HG03521 (cell line): Measurements from ENCODE around the gene TP53AIP1.
"Not testable (repeated sequence)": the region's sequence is repeated elsewhere in the genome, so short reads cannot be mapped to it uniquely, and the experiment has no call there.

Source experiments
- ATAC-seq: cut with Tn5 transposase; IDR thresholded peaks from one replicate; pipeline ENCODE4 v1.9.1; 2021; ENCODE audit warnings: mild to moderate bottlenecking, moderate library complexity; ENCODE audit not compliant: unreplicated experiment

Gene TP53AIP1

DNA sequence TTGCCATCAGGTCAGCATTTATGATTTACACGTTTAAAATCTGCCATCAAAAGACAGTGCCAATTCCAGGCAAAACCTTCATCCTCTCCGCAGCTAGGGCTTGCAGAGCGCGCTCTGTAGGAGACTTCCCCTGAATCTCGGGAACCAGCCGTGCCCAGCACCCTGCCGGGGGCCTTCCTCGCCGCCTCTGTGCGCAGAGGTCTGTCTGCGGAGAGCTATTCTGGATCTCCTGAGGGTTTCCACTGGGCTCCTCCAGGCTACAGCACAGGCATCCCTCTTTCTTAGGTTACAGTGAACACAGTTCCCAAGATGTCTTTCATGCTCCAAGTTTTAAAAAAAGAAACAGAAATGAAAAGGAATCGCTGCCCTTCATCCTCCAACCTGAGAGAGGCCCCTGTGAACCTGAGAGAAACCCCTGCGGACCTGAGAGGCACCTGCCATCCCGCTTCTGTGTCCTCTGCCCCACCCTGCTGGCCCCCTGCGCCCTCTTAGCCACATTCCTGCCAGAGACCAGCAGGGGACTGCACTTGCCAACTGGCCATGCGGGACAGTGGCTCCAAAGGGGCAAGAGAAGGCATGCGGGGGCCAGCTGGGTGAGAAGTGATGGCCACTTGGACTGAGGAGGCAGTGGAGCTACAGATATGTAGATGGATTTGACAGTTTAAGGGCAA, 16.1 kb downstream of the TP53AIP1 start:
- no peak for ATAC-seq

DNA sequence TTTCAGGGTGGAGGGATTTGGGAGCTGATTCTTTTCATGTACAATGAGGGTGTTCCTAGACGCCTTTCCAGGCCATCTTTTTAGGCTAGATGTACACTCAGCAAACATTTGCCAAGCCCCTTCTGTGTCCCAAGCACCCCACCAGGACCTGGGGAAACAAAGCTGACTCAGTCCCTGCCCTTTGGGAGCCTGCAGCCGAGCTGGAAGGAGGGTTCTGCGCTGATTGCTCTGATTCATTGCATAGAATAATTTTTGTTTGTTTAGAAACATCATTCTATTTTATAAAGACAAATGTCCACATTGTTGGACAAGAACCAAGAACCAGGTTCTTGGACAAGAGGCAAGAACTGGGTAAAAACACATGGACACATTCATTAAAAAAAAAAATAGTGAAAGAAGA, 16.7 kb downstream of the TP53AIP1 start:
- no peak for ATAC-seq

DNA sequence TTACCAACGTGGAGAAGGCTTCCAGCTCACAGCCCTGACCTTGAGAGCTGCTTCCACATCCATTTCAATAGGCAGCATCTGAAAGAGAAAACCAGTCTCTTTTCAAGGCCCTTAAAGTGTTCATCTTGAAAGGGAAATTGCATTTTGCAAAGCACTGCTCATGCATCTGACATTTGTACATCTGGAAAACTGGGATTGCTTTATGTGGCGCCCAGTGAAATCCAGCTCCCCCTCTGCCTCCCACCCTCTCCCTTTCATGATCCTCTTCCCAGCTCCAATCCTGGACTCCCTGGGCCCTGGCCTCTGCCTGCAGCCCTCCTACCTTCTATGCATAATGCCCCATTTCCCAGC, 17.4 kb downstream of the TP53AIP1 start:
- no peak for ATAC-seq

DNA sequence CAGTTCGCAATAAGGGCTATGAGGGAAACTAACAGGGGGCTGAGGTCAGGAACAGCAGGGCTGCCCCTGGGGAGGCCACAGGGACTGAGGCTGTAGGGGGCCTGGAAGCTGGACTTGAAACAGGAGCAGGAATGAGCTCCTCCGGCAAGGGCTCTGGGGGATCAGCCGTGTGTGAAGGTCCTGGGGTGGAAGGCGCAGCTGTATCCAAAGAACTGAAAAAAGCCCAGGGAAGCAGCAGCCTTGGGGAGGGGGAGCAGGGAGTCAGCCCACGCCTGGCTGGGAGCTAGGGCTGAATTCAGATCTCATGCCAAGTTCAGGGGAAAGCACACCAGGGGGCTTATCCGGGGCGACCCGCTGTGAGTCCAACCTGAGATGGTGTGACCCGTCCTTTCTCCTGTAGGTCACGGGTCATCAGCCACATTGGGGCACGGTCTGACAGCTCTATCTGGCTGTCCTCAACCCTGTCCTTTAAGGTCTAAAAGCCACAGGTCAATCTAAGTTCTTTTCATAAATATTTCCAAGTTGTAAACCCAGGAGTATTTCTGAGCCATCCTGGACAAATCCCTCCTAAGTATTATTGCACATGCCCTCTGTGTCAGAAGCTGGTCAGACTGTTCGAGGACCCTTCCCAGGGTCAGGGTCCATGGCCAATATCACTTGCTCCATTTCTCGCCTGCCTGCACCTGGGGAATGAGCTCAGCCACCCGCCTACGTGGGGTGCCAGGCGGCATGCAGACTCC, 18.0 kb downstream of the TP53AIP1 start:
- no peak for ATAC-seq

DNA sequence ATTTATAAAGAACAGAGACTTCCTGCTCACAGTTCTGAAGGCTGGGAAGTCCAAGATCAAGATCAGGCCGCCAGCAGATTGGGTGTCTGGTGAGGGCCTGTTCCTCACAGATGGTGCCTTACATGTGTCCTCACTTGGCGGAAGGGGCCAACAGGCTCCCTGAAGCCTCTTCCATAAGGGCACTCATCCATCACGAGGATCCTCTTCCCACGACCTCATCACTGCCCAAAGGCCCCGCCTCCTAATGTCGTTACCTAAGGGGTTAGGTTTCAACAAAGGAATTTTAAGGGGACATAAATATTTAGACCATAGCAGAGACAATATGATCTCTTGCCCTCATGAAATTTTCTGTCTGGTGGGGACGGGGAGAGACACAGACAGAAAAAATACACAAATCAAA, 18.6 kb downstream of the TP53AIP1 start:
- no peak for ATAC-seq

DNA sequence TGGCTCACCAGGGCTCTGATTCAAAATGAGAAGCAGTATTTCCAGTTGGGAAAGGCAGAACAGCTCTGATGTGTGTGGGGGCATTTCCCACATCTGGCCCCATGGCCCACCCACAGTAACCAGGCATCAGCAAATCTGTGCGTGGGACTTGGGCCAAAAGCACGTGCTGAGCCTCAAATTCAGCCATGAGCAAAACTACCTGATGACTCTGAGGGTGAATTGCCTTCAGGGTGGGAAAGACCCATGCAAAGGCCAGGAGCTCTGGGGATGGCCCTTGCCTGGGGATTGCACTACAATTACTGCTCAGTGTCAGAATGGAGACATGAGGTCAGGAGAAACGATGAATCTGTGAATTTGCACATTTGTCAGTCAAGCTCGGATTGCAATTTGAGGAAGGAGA, 20.9 kb downstream of the TP53AIP1 start:
- ATAC-seq = no peak

DNA sequence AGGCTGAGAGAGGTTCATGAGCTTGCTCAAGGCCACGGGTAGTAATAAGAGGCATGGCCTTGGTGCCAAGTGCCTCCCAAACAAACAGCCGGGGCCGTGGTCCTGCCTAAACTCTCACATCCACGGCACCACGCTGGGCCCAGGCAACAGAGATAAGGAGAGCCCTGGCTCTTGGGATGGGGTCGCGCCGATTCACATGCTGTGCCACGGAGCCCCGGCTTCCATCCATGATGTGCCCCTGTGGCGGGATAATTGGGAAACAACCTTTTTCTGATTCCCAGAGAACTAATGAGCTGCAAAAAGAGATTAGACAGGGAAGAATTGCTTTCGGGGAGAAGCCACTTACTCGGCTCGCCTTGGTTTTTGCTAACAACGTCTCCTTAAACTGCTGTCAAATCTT, 22.0 kb downstream of the TP53AIP1 start:
- no peak for ATAC-seq

DNA sequence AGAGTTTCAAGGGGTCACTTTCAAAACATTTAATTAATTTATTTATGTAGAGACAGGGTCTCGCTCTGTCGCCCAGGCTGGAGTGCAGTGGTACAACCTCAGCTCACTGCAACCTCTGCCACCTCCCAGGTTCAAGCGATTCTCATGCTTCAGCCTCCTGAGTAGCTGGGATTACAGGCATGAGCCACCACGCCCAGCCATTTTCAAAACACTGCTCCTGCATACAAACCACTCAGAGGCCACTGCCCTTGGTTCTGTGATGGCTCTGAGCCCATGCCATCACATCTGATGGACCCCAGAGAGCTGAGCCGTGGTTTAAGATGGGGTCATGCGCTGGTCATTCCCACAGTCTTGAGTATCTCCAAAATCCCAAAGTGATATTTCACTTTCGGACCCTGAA, 23.0 kb downstream of the TP53AIP1 start:
- not testable (repeated sequence) for ATAC-seq

DNA sequence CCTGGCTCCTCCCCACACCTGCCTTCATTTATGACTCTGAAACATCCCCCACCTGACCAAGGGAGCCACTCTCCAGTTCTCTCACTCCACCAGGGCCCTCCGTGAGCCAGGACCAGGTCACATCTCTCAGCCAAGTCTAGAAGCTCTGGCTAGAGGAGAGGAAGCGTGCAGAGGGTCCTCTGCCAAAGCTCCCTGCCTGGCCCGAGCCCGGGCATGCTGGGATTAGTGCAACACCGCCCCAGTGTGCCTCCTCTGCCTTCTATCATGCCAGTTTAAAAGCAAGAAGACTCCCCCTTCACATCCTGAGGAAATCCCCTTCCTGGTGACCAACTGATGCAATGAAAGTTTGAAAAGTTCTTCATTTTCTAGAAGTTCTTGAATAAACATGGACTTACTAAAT, 23.5 kb downstream of the TP53AIP1 start:
- ATAC-seq = no peak

DNA sequence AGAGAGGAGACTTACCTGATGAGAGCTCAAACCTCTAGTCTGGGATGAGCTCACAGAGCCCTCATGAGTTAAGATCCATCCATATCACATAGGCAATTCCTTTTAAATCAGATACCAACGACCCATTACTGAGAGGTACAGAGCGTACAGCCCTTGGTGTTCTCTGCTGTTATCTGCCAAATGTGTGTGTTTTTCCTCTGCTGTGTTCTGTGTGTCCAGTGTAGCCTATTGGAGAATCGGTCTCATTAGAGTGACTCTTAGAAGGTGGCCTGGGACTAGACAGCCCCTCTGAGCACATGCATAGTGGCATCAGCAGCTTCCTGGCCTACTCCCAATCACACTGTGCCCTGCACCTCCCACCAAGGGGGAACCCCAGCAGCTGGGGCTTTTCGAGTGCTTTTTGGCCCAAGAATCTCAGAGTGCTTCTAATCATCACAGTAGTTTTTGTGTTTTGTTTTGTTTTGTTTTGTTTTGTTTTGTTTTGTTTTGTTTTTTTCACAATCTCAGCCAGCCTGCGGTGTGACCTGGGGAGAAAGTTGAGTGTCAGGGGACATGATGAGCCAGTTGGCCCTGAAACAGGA, 25.4 kb downstream of the TP53AIP1 start:
- no peak for ATAC-seq

DNA sequence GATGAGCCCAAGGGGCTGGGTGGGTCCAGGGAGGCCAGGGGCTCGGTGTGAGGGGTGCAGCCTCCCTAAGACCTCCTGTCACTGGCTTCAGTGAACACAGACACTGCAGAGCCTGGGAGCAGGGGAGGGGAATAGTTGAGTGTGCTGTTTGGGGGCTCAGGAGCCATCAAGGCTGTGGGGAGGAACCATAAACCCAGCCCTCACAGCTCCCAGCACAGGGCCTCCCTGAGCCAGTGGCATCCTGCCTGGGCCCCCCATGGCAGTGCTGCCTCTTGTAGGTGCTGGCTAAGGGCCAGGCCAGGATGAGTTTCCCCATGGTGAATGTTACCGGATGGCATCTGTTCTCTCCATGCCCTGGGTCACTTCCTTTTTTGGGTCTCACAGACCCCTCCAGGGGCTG, 26.0 kb downstream of the TP53AIP1 start:
- no peak for ATAC-seq

DNA sequence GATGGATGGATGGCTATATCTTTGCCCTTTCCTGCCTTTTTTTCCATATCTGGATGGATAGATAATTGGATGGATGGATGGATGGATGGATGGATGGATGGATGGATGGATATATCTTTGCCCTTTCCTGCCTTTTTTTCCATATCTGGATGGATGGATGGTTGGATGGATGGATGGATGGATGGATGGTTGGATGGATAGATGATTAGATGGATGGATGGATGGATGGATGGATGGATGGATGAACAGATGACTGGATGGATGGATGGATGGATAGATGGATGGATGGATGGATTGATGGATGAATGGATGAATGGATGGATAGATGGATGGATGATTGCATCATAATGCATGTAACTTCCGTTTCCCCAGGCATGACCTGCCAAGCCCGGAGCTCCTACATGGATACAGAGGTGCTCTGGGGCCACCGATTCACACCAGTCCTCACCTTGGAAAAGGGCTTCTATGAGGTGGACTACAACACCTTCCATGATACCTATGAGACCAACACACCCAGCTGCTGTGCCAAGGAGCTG, 26.6 kb downstream of the TP53AIP1 start:
- ATAC-seq = no peak

DNA sequence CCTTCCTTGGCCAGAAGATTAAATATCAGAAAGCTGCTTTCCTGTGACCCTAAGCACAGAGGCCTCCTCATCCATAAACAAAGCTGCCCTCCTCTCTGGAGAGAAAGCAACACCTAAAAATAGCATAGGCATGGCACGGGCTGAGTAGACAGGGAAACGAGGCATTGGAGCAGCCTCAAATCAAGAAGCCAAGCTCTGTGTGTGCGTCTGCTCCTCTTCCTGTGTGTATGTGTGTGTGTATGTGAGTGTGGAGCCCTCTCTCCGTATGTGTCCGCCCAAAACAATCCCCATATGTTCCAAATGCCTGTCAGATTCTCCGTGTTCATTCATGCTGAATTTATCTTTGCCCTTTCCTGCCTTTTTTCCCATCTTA, 27.5 kb downstream of the TP53AIP1 start:
- no peak for ATAC-seq

DNA sequence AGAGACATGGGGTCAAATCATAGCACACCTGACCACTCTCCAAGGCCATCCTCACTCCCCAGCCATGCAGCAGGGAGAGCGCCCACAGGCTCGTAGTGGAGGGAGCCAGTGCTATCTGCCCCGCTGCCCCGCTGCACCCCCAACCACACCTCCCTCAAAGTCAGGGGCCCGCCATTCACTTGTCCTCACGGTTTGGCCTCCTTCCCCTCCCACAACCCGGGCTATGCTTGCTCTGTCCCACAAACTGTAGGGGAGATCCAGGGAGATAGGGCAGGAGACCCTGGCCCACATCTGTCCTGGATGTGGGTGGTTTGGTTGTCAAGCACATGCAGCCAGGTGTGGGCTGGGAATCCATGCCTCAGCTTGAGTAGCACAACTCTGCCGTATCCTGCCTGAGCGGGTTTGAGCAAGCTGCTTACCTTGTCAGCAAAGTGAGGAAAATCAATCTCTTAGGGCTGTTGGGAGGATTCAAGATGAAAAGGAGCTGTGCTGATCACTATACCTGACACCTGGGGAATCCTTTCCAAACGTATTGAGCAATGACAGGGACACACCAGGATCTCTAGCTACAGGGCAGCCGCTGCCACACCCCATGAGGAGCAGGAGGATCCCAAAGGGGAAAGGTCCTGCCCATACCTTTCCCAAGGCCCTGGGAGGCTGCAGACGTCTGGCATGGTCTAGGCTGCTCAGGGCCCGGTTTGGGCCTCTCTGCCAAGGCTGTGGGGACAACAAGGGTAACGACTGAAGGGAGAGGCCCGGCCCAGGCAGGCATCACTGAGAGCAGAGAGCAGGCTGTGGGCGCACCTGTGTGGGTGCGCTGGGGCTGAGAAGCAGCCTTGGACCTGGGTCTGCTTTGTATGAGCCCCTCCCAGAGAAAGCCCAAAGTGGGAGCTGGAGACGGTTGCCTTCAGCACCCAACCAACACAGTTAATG, 28.2 kb downstream of the TP53AIP1 start:
- ATAC-seq = no peak

DNA sequence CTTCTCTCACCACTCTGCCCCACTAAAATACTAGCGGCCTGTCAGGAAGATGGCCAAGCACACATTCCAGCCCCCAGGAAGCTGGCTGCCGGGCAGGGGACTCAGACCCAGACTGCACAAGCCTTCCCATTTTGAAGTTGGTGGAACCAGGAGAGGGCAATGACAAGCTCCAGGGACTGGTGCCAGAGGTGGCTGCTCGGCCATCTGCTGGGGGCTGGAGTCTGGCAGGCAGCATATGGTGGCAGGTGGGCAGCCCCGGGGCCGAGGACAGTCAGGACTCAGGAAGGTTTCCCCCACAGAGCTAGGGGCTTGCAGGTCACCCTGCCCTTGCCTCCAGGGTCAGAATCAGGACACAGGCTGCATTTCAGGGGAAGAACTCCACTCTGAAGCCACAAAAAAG, 28.9 kb downstream of the TP53AIP1 start:
- ATAC-seq = no peak

DNA sequence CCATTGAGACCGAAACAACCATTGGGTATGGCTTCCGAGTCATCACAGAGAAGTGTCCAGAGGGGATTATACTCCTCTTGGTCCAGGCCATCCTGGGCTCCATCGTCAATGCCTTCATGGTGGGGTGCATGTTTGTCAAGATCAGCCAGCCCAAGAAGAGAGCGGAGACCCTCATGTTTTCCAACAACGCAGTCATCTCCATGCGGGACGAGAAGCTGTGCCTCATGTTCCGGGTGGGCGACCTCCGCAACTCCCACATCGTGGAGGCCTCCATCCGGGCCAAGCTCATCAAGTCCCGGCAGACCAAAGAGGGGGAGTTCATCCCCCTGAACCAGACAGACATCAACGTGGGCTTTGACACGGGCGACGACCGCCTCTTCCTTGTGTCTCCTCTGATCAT, 31.0 kb downstream of the TP53AIP1 start:
- ATAC-seq = no peak

DNA sequence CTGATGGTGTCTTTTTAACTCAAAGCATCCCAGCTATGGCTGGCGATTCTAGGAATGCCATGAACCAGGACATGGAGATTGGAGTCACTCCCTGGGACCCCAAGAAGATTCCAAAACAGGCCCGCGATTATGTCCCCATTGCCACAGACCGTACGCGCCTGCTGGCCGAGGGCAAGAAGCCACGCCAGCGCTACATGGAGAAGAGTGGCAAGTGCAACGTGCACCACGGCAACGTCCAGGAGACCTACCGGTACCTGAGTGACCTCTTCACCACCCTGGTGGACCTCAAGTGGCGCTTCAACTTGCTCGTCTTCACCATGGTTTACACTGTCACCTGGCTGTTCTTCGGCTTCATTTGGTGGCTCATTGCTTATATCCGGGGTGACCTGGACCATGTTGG, 31.4 kb downstream of the TP53AIP1 start:
- ATAC-seq = no peak

DNA sequence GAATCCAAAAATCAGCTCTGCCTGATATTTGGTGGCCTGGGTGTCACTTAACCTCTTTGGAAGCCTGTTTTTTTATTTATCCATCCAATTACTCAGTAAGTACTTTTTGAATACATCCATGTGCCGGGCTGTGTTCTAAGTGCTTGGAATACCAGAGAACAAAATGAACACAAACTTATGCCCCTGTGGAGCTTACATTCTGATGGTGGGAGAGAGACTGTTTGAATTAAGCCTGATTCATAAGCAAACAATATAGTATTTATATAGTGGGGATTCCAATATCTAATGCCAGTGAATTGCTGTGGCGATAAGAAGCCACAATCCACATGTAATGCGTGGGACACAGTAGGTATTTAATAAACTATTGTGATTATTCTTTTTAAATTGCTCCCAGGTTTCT, 32.1 kb downstream of the TP53AIP1 start:
- no peak for ATAC-seq

DNA sequence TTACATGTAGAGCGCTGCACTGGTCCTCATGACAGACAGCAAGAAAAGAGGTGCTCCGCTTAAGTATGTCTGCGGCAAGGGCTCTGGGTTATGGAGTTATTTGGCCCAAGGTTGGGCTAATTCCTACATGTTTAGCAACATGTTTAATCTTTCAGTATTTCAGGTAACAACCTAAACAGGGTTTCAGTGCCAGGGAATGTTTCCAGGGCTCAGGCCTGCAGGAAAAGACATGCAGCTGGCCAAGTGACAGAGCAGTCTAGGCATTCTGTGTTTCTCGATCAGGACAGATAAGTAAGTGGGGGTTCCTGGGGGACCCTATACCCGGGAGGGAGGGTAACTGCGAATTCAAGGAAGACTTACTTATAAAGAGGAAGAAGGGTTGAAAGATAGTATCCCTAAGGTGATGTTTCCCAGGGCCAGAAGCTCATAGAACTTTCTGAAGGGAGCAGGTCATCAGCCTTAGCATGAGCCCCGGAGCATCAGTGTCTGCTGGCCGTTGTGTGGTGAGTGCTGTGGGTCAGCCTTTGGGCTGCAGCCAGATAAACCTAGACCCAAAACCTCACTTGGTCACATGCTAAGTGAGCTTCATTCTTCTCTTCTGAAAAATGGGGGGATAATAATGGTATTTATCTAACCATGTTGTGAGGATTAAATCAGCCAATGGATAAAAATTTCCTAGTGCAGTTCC, 33.1 kb downstream of the TP53AIP1 start:
- no peak for ATAC-seq

DNA sequence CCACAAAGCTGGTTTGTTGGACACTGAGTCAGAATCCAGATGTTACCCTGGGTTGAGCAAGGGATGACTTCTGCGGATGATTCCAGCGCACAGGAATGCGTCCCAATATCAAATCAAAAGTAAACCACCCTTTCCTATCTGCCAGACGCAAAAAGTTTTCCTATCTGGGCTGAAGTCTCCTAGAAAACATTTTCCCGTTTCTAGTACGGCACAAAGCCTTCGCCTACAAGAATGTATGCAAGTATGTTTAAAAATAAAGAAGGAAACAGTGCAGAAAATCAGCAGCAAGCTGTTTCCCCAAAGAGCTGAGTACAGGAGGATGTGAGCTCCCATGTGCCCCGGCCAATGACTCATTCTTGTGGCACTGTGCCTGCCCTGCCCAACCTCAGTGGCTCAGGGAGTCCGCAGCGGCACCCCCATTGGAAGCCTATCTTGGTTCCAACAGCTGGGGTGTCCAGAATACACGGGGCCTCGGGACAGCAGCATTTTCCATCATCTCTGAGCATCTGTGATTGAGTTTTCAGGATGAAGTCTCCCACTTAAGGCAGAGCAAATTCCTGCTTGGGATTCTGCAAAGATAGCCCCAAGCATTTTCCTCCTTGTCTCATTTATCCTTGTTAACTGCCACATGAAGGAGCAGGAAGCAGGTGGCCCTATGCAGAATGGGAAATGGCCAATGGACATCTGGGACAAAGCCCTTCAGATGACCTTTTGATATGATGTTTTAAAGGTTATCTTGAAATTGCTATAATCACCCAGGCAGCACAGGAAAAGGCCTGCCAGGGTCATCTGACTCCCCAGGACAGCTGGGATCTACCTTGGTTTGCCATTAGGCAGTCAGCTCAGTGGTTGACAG, 34.1 kb downstream of the TP53AIP1 start:
- ATAC-seq = no peak
